ENCODE results near the gene TPRG1. TPM values are rescaled to one million over a fixed set of nuclear protein-coding genes. Genes with fewer than 3 reads are reported as not detected.

Gene TPRG1
- total and polyA plus RNA-seq, 2 of the 4 experiments (the other 2 are of a cell fraction): 0.17 TPM; not detected in 1

GRCh38 chr3:189297932-189298331 is 126.2 kb downstream of the TPRG1 start:
- POLR2A ChIA-PET (ENCODE audit: unreplicated experiment): no interaction called here
- H2BK5ac ChIP-seq (ENCODE audit: low read depth, low read length, poor library complexity, severe bottlenecking): no peak overlapping the region
- no peak overlapping the region for H4K8ac ChIP-seq (ENCODE audit: low read depth in 2 of 2, low read length in 2 of 2)
- H3K4me3 ChIP-seq (ENCODE audit: insufficient read depth, low read depth, low read length): no peak overlapping the region
- H3K27ac ChIP-seq (ENCODE audit: insufficient read depth, low read length): no peak overlapping the region
- no peak overlapping the region for H3K18ac ChIP-seq (ENCODE audit: low read depth, low read length)
- H2BK120ac ChIP-seq (ENCODE audit: low read depth, low read length): no peak overlapping the region
- no peak overlapping the region for H3K14ac ChIP-seq (replicated peaks; ENCODE audit: low read depth, low read length)
- H3K27me3 ChIP-seq (ENCODE audit: control insufficient read depth, insufficient read depth, low read length): no peaks in the 10 kb centered on the region; the same call in none of the 2 replicates
- H3K23ac ChIP-seq (ENCODE audit: low read depth, low read length): no peak overlapping the region
- no peak overlapping the region for H2AFZ ChIP-seq (replicated peaks; ENCODE audit: low read length, poor library complexity)
- H3K4me1 ChIP-seq (ENCODE audit: control insufficient read depth, insufficient read depth, low read length): no peaks in the 10 kb centered on the region
- no peak overlapping the region for H3K9ac ChIP-seq (ENCODE audit: low read depth, low read length)
- intact Hi-C loops (cut with micrococcal nuclease) (no loop called here), dilution Hi-C loops (cut with HindIII; ENCODE audit: low sequenced_read_pairs, unreplicated experiment) (no loop called here), in situ Hi-C loops (cut with MboI; ENCODE audit: low sequenced_read_pairs) (no loop called here)
- no peak overlapping the region for H3K4me2 ChIP-seq (ENCODE audit: low read depth, low read length)
- no peaks in the 10 kb centered on the region for H3K9me3 ChIP-seq (ENCODE audit: control insufficient read depth, insufficient read depth, low read length)
- no peak overlapping the region for H3K56ac ChIP-seq (ENCODE audit: extremely low read depth, insufficient read depth, low read length)
- CTCF ChIA-PET: no interaction called here
- H3K79me1 ChIP-seq (ENCODE audit: low read depth in 1 of 2, low read length in 2 of 2): no peaks in the 10 kb centered on the region
- no peaks in the 10 kb centered on the region for H3K9me1 ChIP-seq (ENCODE audit: insufficient read depth, low read length)
- no peak overlapping the region for H2AK5ac ChIP-seq (ENCODE audit: low read depth, low read length)
- H4K5ac ChIP-seq (ENCODE audit: low read depth, low read length): no peak overlapping the region
- no TSS peak for BruUV-seq (replicated peaks)
- H4K91ac ChIP-seq (ENCODE audit: insufficient read depth, low read depth, low read length): no peak overlapping the region
- WGBS, 2 experiments (ENCODE audit: extremely low coverage in 2 of 2, insufficient read length in 1 of 2): no CpG with 5 or more reads among the region's 4 CpGs
- no peak for TF ChIP-seq CEBPB (IDR thresholded peaks at IDR 0.05; ENCODE audit: low read depth, low read length)
- no peak for TF ChIP-seq SMC3 (IDR thresholded peaks at IDR 0.05; ENCODE audit: low read depth, low read length)
- TF ChIP-seq CHD1 (IDR thresholded peaks at IDR 0.05; ENCODE audit: low read depth, low read length): no peak
- no peak for TF ChIP-seq RCOR1 (IDR thresholded peaks at IDR 0.05; ENCODE audit: insufficient replicate concordance, low read length)
- no peak for TF ChIP-seq MAZ (IDR thresholded peaks at IDR 0.05; ENCODE audit: borderline replicate concordance, low read depth, low read length)
- TF ChIP-seq NFE2L2 (IDR thresholded peaks at IDR 0.05; ENCODE audit: low read depth, low read length): no peak
- TF ChIP-seq RFX5 (IDR thresholded peaks at IDR 0.05; ENCODE audit: low read depth, low read length): no peak
- no peak for TF ChIP-seq BHLHE40 (IDR thresholded peaks at IDR 0.05; ENCODE audit: low read depth, low read length)
- TF ChIP-seq MAFK (IDR thresholded peaks at IDR 0.05; ENCODE audit: low read depth, low read length): no peak
- TF ChIP-seq MXI1 (IDR thresholded peaks at IDR 0.05; ENCODE audit: borderline replicate concordance, low read depth, low read length): no peak
- no peak for TF ChIP-seq RAD21 (IDR thresholded peaks at IDR 0.05; ENCODE audit: low read length)
- no peak for TF ChIP-seq POLR2A (IDR thresholded peaks at IDR 0.05; ENCODE audit: low read depth, low read length)
- TF ChIP-seq FOS (IDR thresholded peaks at IDR 0.05; ENCODE audit: low read depth, low read length): no peak
- TF ChIP-seq, protein P1, sequence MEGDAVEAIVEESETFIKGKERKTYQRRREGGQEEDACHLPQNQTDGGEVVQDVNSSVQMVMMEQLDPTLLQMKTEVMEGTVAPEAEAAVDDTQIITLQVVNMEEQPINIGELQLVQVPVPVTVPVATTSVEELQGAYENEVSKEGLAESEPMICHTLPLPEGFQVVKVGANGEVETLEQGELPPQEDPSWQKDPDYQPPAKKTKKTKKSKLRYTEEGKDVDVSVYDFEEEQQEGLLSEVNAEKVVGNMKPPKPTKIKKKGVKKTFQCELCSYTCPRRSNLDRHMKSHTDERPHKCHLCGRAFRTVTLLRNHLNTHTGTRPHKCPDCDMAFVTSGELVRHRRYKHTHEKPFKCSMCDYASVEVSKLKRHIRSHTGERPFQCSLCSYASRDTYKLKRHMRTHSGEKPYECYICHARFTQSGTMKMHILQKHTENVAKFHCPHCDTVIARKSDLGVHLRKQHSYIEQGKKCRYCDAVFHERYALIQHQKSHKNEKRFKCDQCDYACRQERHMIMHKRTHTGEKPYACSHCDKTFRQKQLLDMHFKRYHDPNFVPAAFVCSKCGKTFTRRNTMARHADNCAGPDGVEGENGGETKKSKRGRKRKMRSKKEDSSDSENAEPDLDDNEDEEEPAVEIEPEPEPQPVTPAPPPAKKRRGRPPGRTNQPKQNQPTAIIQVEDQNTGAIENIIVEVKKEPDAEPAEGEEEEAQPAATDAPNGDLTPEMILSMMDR (conservative IDR thresholded peaks at IDR 0.05; ENCODE audit: low read depth, low read length): no peak
- no peak for TF ChIP-seq ELK1 (IDR thresholded peaks at IDR 0.05; ENCODE audit: borderline replicate concordance, low read depth, low read length)
- H2AK9ac ChIP-seq (replicated peaks; ENCODE audit: low read depth, low read length, poor library complexity): no peak overlapping the region
- H2BK15ac ChIP-seq (ENCODE audit: low read depth, low read length): no peak overlapping the region
- H2BK20ac ChIP-seq (ENCODE audit: low read depth, low read length): no peak overlapping the region
- no peaks in the 10 kb centered on the region for H4K20me1 ChIP-seq (ENCODE audit: insufficient read depth, low read length)
- no peak overlapping the region for H3K4ac ChIP-seq (ENCODE audit: low read depth, low read length)
- ATAC-seq (ENCODE audit: low read depth) (no peak), DNase-seq (no peak)
- no peaks in the 10 kb centered on the region for H3K36me3 ChIP-seq (ENCODE audit: control insufficient read depth, insufficient read depth, low read length)
